ENCODE measurements around the gene NACAD.
"Not testable (repeated sequence)": the region's sequence is repeated elsewhere in the genome, so short reads cannot be mapped to it uniquely, and the experiment has no call there.

Gene NACAD

DNA sequence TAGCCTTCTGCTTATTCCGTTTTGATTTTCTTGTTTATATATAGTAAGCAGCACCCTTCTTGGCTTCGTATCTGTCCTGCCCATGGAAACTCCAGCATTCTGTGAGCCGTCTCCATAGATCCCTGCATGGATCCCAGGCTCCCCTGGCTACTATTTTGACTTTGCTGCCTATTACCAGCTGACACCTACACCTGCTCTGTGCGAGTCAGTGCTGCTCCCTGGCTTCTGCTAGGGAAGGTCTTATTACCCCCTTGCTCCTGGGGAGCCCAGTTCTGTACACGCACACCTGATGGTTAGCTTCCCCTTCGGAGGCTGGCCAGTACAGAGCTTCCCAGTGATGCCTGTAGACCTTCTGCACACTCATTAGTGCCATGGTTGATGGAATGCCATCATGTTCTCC, 35.4 kb downstream of the NACAD start:
- DNase-seq: no peak

DNA sequence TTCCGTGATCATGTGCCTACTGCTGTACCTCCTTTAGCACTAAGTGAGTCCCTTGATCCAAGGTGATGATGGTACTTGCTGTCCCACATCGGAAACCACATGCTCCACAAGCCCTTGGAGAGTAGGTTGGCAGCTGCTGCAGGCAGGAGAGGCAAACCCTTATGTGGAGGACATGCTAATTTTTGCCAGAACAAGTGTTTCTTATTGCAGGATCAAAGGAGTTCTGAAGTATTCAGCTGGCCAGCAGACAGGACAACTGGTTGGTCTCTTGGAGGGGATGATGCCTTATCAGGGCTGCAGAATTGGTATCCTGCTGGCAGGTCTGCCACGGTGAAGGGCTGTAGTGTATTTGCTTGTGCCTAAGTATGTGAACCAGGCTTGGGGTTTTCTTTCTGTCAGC, 36.8 kb downstream of the NACAD start:
- peak in 1 of 3 experiments; percentile 75 for DNase-seq

DNA sequence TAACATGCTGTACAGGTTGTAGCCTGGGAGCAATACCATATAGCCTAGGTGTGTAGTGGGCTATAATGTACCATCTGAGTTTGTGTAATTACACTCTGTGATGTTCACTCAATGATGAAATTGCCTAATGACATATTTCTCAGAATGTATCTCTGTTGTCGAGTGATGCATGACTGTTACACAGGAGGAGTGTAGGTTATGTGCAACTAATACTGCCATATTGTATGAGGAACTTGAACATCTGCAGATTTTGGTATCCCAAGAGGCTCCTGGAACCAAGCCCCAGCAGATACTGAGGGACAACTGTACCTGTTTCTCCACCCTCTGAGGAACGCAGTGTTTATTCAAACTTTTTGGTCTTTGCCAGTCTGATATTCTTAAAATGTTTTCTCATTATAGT, 38.6 kb downstream of the NACAD start:
- no peak for DNase-seq

DNA sequence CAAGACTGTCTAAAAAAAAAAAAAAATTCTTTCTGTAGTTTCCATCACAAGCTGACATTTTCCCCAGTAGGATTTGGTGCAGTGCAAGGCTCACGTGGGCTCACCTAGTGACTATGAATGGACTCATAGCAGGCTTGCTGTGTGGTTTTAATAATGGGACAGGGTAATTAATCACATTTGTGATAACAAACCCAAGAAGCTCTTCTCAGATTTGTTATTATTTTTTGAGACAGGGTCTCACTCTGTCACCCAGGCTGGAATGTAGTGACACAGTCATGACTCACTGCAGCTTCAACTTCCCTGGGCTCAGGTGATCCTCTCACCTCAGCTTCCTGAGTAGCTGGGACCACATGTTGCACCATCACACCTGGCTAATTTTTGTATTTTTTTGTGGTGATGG, 40.0 kb downstream of the NACAD start:
- DNase-seq: no peak

DNA sequence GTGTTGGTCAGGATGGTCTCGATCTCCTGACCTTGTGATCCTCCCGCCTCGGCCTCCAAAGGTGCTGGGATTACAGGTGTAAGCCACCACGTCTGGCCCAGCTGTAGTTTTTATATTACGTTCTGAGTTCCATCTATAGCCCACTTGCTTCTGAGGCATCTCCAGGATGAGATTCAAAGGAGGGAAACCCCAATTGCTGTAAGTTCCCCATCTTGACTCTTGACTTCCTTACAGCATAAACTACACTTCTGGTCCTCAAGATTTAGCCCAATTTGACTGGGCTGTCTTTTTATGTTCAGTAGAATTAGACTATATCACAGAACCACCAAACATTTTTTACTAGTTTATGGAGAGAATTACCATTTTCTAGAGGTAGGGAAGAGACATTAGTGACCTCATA, 44.4 kb downstream of the NACAD start:
- no peak for DNase-seq

DNA sequence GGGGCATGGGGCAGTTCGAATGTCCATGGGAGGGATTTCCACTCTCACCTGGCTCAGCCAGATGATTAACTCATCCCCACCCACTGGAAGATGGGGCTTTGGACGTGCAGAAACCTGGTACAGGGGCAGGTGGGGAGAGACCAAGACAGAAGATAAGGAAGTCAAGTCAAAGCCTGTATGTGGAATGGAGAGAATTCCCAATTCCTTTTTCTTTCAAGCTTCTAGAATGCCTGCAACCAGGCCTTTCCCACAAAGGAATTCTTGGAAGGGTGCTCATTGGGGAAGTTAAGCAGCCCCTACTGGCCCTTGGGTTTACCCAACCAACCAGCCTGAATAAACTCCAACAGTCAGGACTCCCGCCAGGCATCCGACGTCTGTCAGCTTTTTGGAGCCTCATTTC, 49.7 kb downstream of the NACAD start:
- no peak for DNase-seq

DNA sequence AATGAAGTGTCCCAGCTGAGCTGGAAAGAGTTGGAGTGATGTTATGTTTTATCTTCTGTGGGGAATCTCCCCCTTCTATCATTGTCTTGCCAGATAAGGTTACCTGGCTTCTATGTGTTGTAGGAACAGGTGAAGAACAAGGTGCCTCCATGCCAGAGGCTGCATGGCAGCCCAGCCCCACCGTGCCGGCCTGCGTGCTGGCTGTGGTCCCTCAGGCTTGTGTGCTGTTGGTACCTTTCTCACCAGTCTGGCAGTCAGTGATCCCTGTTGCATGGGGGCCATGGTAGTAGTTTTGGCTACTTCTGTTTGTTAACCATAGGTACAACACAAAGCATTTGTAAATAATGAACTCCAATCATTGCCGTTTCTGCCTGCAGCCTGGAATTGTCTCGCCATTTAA, 50.9 kb downstream of the NACAD start:
- DNase-seq: no peak

DNA sequence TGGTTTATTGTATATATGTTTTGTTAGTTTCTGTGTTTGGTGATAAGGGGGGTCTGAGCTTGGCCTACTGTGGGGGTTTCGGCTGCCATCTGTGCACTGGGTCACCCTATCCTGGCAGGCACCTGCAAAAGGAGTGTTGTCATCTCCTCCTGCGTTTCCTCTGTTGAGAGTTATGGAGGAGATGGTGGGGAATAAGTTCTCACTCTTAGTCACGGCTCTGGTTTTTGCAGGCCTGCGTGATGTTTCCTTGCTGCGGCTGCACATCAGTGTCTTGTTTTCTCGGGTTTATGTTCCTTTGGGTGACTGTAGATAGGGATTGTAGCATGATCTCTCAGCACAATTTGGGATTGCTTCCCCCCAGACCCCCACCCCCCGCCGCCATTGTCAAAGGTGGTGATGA, 52.0 kb downstream of the NACAD start:
- no peak for DNase-seq

DNA sequence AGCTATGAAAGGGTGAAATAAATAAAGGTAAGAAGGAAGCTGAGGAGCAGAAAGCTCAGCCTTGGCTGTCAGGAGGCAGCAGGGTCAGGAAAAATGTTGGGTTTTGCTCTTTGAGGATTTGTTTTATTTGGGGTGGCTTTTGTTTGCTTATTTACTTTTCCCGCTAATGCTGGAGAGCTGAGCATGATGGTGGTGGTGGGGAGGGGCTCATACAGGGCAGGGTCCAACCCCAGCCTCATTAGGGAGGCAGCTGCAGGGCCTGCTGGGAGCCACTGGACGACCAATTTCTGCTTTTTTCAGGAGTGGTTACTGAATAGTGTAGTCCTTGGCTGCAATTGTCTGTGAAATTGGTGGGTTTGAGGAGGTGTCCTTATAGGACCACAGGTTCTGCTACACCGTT, 52.5 kb downstream of the NACAD start:
- DNase-seq: peak in 2 of 3 experiments; percentile 29 to 67

DNA sequence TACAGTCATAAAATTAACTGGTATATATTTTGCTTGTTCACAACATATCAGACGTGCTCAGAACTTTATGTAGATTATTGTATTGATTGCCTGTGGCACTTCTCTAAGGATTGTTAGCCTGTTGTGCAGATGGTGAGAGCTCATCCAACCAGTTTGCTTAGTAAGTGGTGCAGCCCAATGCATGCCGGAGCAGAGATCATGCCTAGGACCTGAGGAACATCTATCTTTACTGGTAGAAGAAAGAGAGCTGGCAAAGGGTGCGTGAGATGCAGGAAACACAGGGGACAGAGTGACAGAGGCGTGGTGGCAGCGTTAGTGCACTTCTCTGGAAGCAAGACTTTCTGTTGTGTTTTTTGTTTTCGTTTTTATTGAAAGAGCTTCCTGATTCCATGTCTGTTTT, 52.9 kb downstream of the NACAD start:
- peak in 2 of 3 experiments; percentile 29 to 67 for DNase-seq

DNA sequence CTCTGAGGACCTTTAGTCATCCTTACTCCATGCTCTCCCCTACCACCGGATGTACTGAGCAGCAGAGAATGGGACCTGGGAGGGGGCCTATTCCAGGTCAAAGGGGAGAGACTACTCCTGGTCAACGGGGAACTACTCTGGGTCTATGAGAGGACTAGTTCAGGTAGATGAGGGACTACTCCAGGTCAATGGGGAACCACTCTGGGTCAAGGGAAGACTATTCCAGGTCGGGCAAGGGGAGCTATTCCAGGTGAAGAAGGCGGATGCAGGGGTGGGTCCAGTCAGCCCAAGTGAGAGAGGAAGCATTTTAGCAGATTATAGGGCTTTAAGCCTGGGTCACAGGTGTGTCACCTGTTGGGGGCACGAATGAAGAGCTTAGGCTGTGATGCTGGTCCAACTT, 53.4 kb downstream of the NACAD start:
- DNase-seq: no peak

DNA sequence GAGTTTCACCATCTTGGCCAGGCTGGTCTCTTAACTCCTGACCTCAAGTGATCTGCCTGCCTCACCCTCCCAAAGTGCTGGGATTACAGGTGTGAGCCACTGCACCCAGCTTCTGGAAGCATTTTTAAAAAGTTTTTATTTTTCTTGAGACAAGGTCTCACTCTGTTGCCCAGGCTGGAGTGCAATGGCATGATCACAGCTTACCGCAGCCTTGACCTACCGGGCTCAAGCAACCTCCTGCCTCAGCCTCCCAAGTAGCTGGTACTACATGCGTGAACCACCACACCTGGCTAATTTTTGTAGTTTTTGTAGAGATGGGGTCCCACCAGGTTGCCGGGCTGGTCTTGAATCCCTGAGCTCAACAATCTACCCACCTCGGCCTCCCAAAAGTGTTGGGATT, 54.1 kb downstream of the NACAD start:
- DNase-seq: not testable (repeated sequence)

DNA sequence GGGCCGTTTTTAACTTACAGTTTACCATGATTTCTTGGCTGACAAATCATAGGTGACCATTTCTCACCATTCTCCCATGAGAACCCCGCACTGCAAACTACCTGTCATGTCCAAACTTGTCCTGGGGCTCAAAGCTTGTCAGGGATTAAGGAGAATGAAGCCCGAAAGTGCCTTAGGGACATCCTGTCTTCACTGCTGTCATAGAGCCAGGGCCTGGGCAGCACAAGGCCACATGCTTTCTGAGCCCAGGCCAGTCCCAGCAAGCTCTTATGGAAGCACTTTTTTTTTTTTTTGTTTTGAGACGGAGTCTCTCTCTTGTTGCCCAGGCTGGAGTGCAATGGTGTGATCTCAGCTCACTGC, 54.9 kb downstream of the NACAD start:
- DNase-seq: peak in 1 of 3 experiments; percentile 13

DNA sequence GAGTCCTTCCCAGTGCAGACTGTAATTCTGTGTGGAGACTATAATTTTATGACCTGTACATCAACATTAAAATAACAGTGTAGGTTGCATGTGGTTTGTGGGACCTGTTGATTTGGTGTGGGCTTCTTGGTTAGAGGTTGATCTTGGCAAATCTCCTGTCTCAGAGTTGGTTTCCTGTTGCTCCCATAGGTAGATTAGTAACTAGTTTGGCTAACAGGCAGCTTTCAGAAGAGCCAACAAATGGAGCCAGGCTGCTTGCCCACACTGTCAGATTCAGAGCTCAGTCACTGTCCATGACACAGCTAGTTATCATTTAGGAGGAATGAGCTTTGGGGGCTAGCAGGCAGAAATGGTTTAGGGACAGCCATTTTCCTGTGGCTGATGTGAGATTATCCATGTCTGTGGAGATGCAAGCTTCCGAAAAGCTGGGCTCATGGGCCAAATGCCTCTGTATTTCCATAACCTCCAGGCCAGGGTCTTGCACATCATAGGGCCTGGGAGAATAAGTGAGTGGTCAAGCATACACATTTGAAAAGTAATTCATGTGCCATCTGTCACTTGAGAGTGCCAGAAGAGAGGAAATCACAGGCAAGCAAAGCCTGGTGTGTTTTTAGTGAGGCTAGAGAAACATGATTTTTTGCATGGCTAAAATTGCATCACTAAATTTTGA, 55.4 kb downstream of the NACAD start:
- DNase-seq: no peak

DNA sequence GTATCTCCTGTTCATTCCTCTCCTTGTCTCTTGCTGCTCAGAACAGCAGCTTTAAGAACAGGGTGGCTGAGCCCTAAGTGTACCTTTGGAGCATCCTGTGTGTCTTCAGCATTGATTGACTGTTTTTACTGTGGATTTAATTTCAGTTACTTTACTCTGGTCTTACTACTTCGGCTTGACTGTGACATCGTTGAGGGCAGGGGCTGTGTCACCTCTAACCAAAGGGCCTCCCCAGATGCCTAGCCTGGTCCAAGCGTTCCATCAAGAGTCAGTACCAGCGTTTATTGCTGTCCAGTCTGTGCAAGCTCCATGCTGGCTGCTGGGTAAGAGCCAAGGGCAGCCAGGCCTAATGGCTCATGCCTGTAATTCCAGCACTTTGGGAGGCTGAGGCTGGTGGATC, 56.3 kb downstream of the NACAD start:
- DNase-seq: no peak

DNA sequence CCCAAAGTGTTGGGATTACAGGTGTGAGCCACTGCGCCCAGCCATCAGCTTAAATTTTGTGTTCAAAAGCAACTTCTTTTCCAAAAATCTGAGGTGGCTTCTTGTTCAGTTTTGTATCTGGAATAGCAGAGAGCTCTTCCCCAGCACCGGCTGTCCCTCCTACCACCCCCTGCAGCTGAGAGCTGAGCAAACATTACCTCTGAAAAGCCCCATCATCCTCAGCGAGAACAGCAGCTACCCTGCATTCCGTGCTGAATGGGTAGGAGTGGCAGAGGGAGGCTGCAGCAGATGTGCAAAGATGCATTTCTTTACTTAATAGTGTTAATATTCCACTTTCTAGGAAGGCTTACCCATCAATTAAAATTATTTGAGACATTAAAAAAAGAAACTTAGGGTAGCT, 56.9 kb downstream of the NACAD start:
- peak; percentile 22 to 84 (median 72) for DNase-seq

All from NCI-H1417 (cell line).